NCI-H146 treated with DMSO at 0.1 percent for 48 hours (cell line): ENCODE measurements around the gene C11orf98.
A peak's percentile ranks its signal among the peaks of the same experiment; 100 is the strongest.
"Not testable (repeated sequence)": the region's sequence is repeated elsewhere in the genome, so short reads cannot be mapped to it uniquely, and the experiment has no call there.

Source experiments
- DNase-seq: peaks from one replicate; lab custom pipeline; 2025; ENCODE audit not compliant: unreplicated experiment; lab: John Stamatoyannopoulos, UW

Gene C11orf98

DNA sequence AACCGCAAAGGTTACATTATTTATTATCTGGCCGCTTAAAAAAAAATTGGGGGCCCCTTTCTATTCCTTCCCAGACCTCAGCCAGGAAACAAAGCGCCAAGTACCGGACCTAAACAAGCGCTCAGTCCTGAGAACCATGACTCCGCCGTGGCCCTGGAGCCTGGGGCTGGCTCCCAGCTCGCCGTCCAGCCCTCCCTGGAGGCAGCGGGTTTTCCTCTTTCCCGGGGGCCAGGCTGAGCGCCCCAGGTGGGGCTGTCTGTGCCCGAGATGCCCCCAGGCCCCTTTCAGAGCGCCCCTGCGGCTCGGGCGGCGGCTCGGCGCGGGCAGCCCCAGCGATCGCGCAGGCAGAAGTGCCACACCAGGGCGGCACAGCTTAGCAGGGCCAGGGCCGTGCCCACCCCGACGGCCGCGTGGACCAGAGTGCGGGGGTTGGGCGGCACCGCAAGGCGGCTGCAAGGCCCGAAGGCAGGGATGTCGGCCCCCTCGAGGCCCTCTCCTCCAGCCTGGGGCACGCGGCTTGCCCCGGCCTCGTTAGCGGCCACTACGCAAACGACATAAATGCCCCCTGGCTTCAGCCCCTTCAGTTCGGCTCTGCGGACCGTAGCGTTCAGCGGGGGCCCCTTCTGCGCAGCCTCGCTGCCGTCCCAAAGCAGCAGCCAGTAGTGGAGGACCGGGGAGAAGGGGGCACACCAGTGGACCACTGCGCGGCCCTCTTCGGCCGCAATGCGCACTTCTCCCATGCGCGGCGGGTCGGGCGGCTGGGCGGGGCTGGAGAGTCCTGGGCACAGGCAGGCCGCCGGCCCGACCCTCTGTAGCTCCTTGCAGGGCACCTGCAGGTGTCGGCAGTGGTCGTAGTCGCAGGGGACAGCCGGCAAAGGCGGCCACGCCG lies 22.7 kb upstream of the C11orf98 start:
- no peak for DNase-seq

DNA sequence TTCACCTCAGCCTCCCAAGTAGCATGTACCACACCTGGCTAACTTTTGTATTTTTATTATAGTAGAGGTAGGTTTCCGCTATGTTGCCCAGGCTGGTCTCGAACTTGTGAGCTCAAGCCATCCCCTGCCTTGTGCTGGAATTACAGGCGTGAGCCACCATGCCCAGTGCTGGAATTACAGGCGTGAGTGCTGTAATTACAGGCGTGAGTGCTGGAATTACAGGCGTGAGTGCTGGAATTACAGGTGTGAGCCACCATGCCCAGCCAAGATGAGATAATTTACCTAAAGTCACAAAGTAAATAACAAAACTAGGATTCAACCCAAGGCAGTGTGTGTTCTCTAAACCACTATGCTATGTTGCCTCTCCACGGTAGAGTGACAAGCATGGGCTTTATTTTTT lies 17.5 kb upstream of the C11orf98 start:
- DNase-seq: no peak

DNA sequence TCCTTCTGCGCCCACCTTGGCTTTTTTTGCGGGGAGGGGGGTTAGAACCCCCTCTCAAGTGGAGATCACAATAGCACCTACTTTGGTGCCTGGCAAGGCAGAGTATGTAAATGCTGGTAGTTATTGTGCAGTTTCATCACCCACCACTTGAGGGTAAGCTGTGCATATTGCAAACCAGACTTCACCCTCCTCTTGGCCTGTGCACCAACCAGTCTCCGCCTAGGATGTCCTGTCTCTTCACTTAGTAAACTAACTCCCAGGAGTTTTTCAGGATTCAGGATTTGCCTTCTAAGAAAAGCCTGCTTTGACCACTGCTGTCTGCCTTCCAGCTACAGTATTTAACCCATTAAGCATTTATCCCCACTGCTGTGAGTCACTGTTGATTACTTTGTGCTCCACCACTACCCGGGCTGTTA lies 15.8 kb upstream of the C11orf98 start:
- peak; percentile 37 for DNase-seq

DNA sequence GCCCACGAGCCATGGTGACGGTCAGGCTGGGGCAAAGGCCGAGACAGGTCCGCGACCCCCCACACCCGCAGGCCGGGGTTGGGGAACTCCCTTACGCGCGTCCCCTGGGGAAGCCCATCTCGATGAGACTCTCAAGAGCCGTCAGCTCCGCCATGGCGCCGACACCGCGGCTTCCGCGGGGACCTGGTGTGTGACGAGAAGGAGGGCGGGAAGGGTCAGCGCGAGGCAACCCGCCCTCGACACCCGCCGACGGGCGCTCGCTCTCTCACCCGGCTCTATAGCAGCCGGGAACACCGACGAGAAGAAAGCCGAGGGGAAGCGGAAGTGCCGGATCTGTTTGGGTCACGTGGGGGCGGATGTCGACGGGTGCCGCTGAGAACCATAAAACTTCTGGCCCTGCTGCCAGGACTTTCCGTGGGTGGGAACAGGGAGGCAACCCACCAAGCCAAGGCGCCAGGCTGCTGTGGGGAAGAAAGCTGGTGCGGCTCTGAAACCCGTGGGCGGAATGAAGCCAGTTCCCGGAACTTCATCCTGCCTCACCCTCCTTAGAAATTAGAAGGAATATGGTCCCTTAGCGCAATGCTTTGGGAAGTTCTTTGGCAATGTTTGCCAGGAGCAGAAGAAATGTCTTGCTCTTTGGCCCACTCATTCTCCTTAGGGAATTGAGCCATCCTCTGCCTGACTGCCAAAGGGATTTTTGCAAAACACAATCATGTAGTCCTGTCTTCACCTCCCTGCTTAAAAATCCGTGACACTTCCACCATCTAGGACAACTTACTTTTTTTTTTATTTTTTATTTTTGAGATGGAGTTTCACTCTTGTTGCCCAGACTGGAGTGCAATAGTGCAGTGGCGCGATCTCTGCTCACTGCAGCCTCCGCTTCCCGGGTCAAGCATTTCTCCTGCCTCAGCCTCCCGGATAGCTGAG lies 14.0 kb upstream of the C11orf98 start, which contains the start of gene UBXN1:
UBXN1 (minus strand) TSS at position 304 of the 927 bp plus-strand sequence; CDS start at position 154, 150 bp downstream.
- DNase-seq: peak; percentile 81

DNA sequence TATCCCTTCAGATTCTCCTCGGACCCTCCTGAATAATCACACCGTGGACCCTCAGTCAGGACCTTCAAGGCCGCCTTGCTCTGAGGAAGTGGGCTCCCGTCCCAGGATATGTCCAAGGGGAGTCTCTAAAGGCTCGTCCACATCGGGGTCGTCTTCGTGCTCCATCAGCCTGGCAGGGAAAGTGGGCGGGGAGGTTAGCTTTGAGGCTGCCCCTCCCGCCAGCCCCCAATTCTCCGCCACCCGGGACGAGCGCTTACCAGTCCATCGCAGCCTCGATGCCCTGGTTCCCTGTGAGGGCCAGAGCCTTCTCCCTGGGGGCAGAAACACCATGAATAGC lies 13.4 kb upstream of the C11orf98 start:
- DNase-seq: no peak

DNA sequence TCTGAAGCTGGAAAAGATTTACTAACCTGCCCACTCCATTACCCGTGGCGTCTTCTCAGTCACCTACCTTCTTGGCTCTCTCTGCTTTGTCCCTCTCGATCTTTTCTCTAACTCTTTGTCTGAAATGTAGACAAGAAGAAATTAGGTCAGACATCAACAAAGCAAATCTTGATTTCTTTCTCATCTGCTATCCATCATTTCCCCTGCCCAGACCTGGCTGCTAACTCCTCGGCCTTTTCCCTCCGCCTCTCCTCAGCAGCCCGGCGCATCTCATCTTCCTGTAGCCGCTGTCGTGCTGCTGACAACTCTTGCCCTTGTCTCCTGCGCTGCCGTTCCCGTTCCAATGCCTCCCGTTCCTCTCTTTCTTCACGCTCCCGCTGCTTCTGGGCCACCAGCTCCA lies 12.7 kb upstream of the C11orf98 start:
- no peak for DNase-seq

DNA sequence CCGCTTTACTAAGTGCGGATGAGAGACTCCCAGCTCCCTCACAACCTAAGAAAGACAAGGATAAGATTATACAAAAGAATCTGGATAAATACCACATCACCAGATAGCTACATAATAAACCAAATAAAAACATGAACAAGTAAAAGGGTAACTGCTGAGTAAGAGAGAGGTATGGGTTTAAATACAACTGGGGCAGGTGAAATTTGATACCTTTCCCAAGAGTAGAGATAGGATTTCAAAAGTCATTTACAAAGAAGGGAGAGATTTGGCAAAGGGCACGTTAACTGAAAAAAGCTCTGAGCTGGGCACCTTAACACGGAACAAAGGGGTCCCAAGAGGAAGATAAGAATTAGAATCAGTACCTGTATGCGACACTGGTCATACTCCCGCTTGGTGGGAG lies 12.1 kb upstream of the C11orf98 start:
- DNase-seq: no peak

DNA sequence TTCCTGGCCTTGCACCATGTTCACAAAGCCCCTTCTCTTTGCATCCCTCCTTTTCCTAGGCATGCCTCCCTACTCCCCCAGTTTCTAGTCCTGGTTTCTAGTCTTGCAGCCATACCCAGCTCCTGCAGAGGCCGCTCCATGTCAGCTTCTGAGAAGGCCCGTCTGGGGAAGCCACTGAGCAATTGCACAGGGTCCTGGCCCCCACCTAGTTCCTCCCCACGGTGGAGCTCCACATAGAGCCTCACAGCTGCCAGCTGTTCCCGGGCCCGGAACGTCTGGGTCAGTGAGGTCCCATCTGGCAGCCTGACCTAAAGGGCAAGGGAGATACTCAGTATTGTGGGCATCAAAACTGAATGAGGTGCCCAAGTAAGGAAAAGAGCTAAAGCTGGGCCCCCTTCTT lies 11.7 kb upstream of the C11orf98 start:
- DNase-seq: no peak

DNA sequence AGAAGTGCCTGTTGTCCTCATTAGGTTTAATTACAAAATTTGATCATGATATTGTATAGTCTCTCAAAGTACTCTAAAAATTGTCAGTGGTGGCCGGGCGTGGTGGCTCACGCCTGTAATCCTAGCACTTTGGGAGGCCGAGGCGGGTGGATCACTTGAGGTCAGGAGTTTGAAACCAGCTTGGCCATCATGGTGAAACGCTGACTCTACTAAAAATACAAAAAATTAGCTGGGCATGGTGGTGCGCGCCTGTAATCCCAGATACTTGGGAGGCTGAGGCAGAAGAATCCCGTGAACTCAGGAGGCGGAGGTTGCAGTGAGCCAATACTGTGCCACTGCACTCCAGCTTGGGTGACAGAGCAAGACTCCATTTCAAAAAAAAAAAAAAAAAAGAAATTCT lies 10.4 kb upstream of the C11orf98 start:
- not testable (repeated sequence) for DNase-seq

DNA sequence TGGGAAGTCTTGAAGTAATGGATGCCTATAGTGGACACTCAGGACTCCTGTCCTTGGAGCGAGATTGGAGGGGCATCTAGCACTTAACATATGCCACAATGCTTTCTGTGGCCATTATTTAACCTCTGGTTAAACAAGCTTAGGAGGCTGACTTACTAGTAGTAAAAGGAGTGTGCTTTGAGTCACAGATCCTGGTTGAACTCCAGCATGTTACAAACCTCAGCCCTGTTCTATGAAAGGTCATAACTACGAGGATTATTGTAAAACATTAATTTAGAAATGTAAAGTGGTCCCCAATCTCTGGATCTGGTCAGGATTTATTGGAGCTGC lies 8.2 kb upstream of the C11orf98 start:
- DNase-seq: no peak

DNA sequence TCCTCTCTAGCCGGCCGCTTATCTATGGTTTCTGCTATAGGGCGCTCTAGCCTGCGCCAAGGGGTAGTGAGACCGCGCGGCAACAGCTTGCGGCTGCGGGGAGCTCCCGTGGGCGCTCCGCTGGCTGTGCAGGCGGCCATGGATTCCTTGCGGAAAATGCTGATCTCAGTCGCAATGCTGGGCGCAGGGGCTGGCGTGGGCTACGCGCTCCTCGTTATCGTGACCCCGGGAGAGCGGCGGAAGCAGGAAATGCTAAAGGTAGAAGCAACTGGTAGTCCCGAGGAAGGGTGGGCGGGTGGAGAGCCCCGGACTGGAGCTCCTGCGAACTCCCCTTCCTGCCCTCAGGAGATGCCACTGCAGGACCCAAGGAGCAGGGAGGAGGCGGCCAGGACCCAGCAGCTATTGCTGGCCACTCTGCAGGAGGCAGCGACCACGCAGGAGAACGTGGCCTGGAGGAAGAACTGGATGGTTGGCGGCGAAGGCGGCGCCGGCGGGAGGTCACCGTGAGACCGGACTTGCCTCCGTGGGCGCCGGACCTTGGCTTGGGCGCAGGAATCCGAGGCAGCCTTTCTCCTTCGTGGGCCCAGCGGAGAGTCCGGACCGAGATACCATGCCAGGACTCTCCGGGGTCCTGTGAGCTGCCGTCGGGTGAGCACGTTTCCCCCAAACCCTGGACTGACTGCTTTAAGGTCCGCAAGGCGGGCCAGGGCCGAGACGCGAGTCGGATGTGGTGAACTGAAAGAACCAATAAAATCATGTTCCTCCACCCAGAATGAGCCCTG lies 6.8 kb upstream of the C11orf98 start, which contains the start of the genes LBHD1 and UQCC3:
LBHD1 (minus strand) TSS at position 660 of the 782 bp plus-strand sequence. CDS start 2,236 bp downstream, outside the sequence.
UQCC3 (plus strand) TSS at position 66 of the 782 bp plus-strand sequence; CDS start at position 139, 73 bp downstream.
- peak; percentile 77 for DNase-seq

DNA sequence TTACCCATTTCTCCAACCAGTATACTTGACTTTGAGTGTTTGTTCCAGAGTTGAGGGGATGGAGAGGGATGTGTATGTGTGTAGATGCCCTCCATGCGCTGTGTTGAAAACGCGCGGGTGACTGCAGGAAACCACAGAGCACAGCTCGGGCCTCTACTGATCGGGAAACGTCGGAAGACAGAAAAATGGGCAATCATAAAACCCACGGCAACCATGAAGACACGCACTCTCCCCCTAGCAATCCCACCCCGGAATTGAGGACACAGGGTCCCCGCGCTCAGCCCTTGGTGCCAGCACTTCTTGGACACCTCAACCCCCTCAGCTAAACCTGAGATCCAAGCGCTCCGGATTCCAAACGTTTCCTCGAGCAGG lies 6.2 kb upstream of the C11orf98 start:
- DNase-seq: peak; percentile 63

DNA sequence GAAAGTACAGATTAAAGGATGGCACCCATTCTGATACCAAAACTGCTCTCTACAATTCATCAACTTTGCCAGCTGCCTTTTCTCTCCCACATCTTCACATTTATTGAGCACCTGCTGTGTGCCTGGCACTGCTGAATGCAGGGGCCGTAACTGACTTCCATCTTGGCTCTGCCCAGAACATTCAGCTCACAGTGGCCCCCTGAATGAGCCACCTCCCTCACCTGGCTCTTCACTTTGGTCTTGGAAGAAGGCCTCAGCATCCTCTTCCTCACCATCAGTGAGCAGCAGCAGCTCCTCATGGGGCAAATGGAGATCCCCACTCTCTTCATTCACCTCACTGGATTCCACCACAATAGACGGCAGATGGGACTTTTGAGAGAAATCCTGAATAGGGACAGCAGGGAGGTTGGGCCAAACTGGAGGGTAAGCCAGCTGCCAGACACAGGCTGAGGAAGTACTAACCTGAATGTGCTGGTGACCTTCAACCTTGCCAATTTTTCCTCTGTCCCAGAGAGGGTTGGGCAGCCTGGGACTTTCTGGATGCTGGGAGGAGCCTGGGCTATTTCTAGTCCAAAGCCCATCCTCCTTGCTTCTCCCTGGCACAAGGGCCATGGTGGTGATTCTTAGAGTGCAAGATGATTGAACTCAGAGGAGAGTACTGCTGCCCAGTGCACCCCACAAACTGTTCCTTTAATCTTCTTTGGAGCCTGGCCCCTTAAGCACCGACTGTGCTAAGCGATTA lies 4.6 kb upstream of the C11orf98 start:
- DNase-seq: no peak

DNA sequence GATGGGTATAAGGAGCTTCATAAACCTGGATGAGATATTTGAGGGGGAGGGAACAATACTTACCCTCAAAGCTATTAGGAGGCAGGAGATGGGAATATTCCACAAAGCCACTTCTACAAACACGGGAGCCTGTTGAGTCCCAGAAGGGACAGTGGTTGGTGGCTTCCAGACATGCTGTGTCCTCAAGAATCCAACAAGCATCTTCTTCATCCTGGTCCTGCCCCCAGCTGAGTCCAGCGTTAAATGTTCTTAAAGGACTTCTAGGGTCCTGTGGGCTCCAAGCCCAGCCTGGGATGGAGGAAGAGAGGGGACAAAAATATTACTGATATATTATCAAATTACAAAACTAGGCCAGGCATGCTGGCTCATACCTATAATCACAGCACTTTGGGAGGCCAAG lies 2.5 kb upstream of the C11orf98 start:
- DNase-seq: no peak

DNA sequence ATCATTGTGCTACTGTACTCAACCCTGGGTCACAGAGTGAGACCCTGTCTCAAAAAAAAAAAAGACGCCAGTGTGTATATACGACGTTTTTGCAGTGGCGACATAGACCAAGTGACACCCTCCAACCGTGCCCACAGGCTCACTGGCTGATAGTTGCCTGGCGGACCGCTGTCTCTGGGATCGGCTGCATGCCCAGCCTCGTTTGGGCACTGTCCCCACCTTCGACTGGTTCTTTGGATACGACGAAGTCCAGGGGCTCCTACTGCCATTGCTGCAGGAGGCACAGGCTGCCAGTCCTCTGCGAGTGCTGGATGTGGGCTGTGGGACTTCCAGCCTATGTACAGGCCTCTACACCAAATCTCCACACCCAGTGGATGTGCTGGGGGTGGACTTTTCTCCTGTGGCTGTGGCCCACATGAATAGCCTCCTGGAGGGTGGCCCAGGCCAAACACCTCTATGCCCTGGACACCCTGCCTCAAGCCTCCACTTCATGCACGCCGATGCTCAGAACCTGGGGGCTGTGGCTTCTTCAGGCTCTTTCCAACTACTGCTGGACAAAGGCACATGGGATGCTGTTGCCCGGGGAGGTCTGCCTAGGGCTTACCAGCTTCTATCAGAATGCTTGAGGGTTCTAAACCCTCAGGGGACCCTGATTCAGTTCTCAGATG lies 1.4 kb upstream of the C11orf98 start:
- DNase-seq: no peak

DNA sequence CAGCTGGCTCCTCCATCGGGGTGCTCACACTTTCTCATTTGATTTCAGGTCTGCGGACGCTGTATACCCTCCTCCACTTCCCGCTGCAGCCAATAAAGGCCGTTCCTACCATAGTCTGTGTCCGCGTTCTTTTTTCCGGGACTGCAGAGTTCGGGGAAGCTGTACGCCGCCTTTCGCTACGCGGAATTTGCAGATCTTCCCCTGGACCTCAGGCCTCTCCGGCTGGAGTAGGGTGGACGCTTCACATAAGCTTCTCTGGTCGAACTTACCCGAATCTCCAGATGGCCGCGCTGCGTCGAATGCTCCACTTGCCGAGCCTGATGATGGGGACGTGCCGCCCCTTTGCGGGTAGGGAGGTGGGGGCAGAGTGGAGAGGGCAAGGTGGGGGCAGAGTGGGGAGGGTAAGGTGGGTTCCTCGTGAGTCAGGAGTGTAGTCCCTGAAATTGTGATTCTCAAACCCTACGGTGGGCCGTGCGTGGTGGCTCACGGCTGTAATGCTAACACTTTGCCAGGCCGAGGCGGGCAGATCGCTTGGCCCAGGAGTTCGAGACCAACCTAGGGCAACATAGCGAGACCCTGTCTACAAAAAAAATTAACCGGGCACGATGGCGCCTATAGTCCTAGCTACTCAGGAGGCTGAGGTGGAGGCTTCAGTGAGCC lies 719 bp upstream of the C11orf98 start:
- peak; percentile 22 for DNase-seq

DNA sequence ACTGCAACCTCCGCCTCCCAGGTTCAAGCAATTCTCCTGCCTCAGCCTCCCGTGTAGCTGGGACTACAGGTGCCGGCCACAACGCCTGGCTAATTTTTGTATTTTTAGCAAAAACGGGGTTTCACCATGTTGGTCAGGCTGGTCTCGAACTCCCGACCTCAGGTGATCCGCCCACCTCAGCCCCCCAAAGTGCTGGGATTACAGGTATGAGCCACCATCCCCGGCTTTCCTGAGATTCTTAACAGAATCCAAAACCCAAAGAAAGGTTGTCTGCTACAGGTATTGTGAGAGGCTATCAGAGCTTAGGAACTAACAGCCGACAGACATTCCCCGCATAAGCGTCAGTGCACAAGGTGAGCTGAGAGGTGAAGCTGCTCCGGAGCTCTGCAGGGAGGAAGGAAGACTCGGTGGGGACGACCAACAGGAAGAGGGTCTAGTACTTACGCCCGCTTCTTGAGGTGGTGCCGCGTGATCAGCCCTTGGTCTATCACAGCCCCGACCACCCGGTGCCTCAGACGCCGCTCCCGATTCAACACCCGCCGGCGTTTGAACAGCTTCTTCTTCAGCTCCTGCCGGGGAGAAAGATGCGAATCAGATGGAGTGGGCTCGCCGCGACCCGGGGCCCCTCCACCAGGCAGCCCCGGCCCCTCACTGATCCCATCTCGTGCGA lies 470 bp downstream of the C11orf98 start:
- peak; percentile 51 for DNase-seq

DNA sequence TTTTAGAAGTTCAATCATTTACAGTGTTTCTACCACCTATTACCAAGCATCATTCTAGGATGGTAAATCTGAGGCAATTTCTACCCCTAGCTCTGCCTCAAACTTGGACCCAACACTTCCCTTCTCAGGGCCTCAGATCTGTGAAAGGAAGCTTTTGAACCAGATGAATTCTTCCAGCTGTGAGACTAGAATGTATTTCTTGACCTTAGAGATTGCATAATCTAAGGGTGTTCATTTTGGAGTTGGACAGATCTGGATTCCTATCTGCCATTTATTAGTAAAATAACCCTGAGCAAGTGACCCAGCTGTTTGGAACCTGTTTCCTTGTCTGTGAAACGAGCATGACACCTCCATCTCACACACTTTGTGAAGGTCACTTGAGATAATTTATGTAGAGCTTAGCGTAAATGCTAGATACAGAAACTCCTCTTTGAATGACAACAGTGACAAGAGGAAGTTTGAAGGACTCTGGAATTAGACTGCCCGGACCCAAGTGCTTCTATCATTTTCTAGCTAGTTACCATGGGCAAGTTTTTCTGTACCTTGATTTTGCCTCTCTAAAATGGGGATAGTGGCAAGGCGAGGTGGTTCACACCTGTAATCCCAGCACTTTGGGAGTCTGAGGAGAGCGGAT lies 8.1 kb downstream of the C11orf98 start:
- DNase-seq: no peak
